Brain microvascular endothelial cell (primary cell): ENCODE results near the gene CACHD1.

ENCODE experiments used
- DNase-seq: peaks from one replicate; pipeline ENCODE4 v3.0.0-alpha.2; 2020
- H3K27ac ChIP-seq: fragments of 250-450 bp; sonication (Bioruptor Pico); 2 replicates; pipeline ENCODE4 v1.5.1; 2020; ENCODE audit warnings: mild to moderate bottlenecking, moderate library complexity
- H3K27me3 ChIP-seq: fragments of 250-450 bp; sonication (Bioruptor Pico); replicated peaks from 2 replicates; pipeline ENCODE4 v1.5.1; 2020; ENCODE audit warnings: mild to moderate bottlenecking
- H3K36me3 ChIP-seq: fragments of 250-450 bp; sonication (Bioruptor Pico); replicated peaks from 2 replicates; pipeline ENCODE4 v1.5.1; 2020; ENCODE audit warnings: mild to moderate bottlenecking
- H3K4me3 ChIP-seq: 2 replicates; pipeline ENCODE4 v1.5.1; 2011; ENCODE audit warnings: low read depth, mild to moderate bottlenecking, control low read depth, low read length, moderate library complexity
- CTCF ChIP-seq: IDR thresholded peaks from 2 replicates; pipeline ENCODE4 v1.5.1; 2011; ENCODE audit warnings: low read depth, mild to moderate bottlenecking, moderate library complexity, low read length, control low read depth, inconsistent platforms; ENCODE audit errors: missing control alignments
- in situ Hi-C: cut with HindIII; loops from 2 replicates; pipeline ENCODE4 v1.10.0; 2017; ENCODE audit warnings: low sequenced_read_pairs, low pct_ligation_motif_present

The CACHD1 gene

GRCh38 chr1:64515427-64515826, 45.5 kb downstream of the CACHD1 start:
- DNase-seq, result peak; percentile 56
- TF ChIP-seq CTCF, result no peak
- Histone ChIP-seq H3K27ac (no peak overlapping the region), H3K4me3 (no peak overlapping the region), H3K27me3 (no peaks in the 10 kb centered on the region), H3K36me3 (no peaks in the 10 kb centered on the region)
- in situ Hi-C loops, result no loop called here

GRCh38 chr1:64516301-64516700, 46.4 kb downstream of the CACHD1 start:
- no peak for DNase-seq
- no peak overlapping the region for H3K27ac ChIP-seq
- in situ Hi-C loops, result no loop called here
- no peaks in the 10 kb centered on the region for H3K36me3 ChIP-seq
- TF ChIP-seq CTCF, result no peak
- H3K27me3 ChIP-seq, result no peaks in the 10 kb centered on the region
- no peak overlapping the region for H3K4me3 ChIP-seq

- H3K4me3 ChIP-seq, result no peak overlapping the region
- H3K36me3 ChIP-seq, result no peaks in the 10 kb centered on the region
- TF ChIP-seq CTCF, result no peak
- H3K27ac ChIP-seq, result peak overlapping the region; percentile 59
- in situ Hi-C loops, result no loop called here
- DNase-seq, result peak; percentile 34
- no peaks in the 10 kb centered on the region for H3K27me3 ChIP-seq
Observed at GRCh38 chr1:64516803-64517568, 47.1 kb downstream of the CACHD1 start.

- H3K36me3 ChIP-seq, result no peaks in the 10 kb centered on the region
- peak overlapping the region; percentile 4 for H3K27ac ChIP-seq
- no peaks in the 10 kb centered on the region for H3K27me3 ChIP-seq
- no peak for DNase-seq
- no peak overlapping the region for H3K4me3 ChIP-seq
- in situ Hi-C loops, result no loop called here
- no peak for TF ChIP-seq CTCF
Observed at GRCh38 chr1:64517640-64518039, 47.7 kb downstream of the CACHD1 start.

GRCh38 chr1:64518692-64519481, 49.0 kb downstream of the CACHD1 start:
- DNase-seq, result no peak
- TF ChIP-seq CTCF, result no peak
- Histone ChIP-seq H3K36me3 (no peaks in the 10 kb centered on the region), H3K4me3 (no peak overlapping the region), H3K27ac (no peak overlapping the region), H3K27me3 (no peaks in the 10 kb centered on the region)
- in situ Hi-C loops, result no loop called here

- no peak for TF ChIP-seq CTCF
- Histone ChIP-seq H3K4me3 (no peak overlapping the region), H3K27me3 (no peaks in the 10 kb centered on the region), H3K36me3 (no peaks in the 10 kb centered on the region), H3K27ac (no peak overlapping the region)
- peak; percentile 85 for DNase-seq
- in situ Hi-C loops, result no loop called here
Observed at GRCh38 chr1:64519901-64520300, 50.0 kb downstream of the CACHD1 start.
